Measurements from ENCODE around the gene ZNF493.

ZNF493 gene

DNA sequence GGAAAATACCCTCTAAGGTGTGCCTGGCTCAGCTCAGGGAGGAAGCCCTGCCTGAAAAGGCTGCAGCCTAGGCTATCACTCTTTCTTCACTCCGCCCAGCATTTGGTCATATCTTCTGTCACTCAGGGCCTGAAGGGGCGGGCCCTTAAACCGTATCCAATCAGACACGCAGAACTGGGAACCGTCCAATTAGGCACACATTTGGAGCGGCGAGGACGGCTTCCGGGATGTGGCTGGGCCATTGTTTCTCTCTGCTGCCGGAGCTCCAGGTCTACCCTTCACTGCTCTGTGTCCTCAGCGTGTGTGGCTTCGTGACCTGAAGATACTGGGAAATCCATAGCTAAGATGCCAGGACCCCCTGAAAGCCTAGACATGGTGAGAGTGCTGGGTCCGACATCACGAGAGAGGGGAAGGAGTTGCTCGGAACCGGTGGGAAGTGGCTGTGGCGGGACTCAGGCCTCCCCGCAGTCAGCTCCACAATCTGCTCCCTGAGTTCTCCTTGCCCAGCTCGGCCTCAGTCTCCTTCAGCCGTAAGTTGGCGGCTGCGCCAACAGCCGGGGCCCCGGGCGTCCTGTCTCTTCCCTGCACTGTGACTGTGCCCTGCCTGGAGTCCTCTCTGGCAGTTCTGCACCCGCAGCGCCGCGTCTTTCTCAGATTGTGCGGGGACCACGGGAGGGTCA is at the start of gene ZNF493:
ZNF493 (plus strand) TSS at position 241 of the 680 bp plus-strand sequence; CDS start at position 346, 105 bp downstream.
- peaks cover 44% of the 10 kb centered on the region for H3K36me3 Mint-ChIP-seq (ENCODE audit: low read depth)
- H3K27ac Mint-ChIP-seq, result peak within 1 kb of the TSS; percentile 88
- H3K4me1 Mint-ChIP-seq (ENCODE audit: low read depth), result peaks cover 36% of the 10 kb centered on the region
- no peaks in the 10 kb centered on the region for H3K27me3 Mint-ChIP-seq
- H3K4me3 Mint-ChIP-seq, result peak within 1 kb of the TSS; percentile 96
- peaks cover 17% of the 10 kb centered on the region for H3K9me3 Mint-ChIP-seq

DNA sequence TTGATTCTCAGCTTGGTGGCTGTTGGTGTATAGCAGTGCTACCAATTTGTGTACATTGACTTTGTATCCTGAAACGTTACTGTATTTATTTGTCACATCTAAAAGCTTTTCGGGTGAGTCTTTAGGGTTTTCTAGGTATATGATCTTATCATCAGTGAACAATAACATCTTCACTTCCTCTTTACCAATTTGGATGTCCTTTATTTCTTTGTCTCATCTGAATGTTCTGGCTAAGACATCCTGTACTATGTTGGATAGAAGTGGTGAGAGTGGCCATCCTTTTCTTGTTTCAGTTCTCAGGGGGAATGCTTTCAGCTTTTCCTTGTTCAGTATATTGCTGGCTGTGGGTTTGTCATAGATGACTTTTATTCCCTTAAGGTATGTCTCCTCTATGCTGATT is 44.1 kb upstream of the ZNF493 start:
- no peaks in the 10 kb centered on the region for H3K27me3 Mint-ChIP-seq
- no peak overlapping the region for H3K27ac Mint-ChIP-seq
- peaks cover 19% of the 10 kb centered on the region for H3K9me3 Mint-ChIP-seq
- no peak overlapping the region for H3K4me3 Mint-ChIP-seq
- H3K36me3 Mint-ChIP-seq (ENCODE audit: low read depth), result peaks cover 8% of the 10 kb centered on the region
- no peaks in the 10 kb centered on the region for H3K4me1 Mint-ChIP-seq (ENCODE audit: low read depth)

DNA sequence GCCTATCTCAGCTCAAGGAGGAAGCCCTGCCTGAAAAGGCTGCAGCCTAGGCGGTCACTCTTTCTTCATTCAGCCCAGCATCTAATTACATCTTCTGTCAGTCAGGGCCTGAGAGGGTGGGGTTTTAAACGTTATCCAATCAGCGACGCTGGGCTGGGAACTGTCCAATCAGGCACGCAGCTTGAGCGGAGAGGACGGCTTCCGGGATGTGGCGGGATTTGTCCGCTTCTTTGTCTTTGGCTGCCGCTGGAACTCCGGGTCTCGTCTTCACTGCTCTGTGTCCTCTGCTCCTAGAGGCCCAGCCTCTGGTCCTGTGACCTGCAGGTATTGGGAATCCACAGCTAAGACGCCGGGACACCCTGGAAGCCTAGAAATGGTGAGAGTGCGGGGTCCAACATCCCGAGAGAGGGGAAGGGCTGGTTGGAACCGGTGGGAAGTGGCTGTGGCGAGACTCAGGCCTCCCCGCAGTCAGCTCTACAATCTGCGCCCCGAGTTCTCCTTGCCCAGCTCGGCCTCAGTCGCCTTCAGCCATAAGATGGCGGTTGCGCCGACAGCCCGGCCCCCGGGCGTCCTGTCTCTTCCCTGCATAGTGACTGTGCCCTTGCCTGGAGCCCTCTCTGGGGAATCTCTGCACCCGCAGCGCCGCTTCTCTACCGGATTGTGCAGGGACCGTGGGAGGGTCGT is 38.0 kb upstream of the ZNF493 start, which contains the start of gene ZNF738:
ZNF738 (plus strand) TSS at position 233 of the 684 bp plus-strand sequence; CDS start at position 374, 141 bp downstream.
- Mint-ChIP-seq H3K9me3 (no peaks in the 10 kb centered on the region), H3K4me3 (peak within 1 kb of the TSS; percentile 98), H3K36me3 (ENCODE audit: low read depth) (peaks cover 32% of the 10 kb centered on the region), H3K27ac (peak within 1 kb of the TSS; percentile 95), H3K4me1 (ENCODE audit: low read depth) (peaks cover 8% of the 10 kb centered on the region), H3K27me3 (no peaks in the 10 kb centered on the region)

DNA sequence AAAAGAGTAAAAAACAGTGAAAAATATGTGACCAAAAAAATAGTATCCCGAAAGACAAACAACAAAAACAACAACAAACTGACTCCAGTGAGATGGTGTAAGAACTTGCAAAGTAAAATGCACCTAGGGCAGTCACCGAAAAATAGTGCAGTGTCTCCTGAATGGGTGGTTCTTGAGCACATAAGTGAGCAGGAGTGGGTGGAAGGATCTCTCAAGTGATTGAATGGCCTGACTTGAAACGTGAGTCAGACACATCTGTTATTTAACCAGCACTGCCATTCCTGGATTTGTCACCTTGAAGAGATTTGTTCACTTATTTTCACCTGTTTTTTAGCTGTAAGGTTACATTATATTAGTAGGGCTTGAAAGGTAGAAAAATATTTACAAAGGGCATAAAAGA is 34.6 kb upstream of the ZNF493 start:
- H3K4me1 Mint-ChIP-seq (ENCODE audit: low read depth), result peaks cover 8% of the 10 kb centered on the region
- no peak overlapping the region for H3K4me3 Mint-ChIP-seq
- peaks cover 63% of the 10 kb centered on the region for H3K36me3 Mint-ChIP-seq (ENCODE audit: low read depth)

DNA sequence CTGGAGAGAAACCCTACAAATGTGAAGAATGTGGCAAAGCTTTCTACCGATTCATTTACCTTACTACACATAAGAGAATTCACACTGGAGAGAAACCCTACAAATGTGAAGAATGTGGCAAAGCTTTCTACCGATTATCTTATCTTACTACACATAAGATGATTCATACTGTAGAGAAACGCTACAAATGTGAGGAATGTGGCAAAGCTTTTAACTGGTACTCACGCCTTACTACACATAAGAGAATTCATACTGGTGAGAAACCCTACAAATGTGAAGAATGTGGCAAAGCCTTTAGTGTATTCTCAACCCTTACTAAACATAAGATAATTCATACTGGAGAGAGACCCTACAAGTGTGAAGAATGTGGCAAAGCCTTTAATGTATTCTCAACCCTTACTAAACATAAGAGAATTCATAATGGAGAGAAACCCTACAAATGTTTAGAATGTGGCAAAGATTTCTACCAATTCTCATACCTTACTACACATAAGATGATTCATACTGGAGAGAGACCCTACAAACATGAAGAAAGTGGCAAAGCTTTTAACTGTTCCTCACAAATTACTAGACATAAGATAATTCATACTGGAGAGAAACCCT is 12.9 kb upstream of the ZNF493 start:
- Mint-ChIP-seq H3K4me3 (no peak overlapping the region), H3K36me3 (ENCODE audit: low read depth) (peaks cover 63% of the 10 kb centered on the region), H3K27me3 (no peaks in the 10 kb centered on the region), H3K4me1 (ENCODE audit: low read depth) (no peaks in the 10 kb centered on the region), H3K9me3 (peaks cover 49% of the 10 kb centered on the region), H3K27ac (no peak overlapping the region)

More for the DNA sequence above, 34.6 kb upstream of the ZNF493 start:
- Mint-ChIP-seq H3K27ac (no peak overlapping the region), H3K27me3 (no peaks in the 10 kb centered on the region), H3K9me3 (no peaks in the 10 kb centered on the region)

DNA sequence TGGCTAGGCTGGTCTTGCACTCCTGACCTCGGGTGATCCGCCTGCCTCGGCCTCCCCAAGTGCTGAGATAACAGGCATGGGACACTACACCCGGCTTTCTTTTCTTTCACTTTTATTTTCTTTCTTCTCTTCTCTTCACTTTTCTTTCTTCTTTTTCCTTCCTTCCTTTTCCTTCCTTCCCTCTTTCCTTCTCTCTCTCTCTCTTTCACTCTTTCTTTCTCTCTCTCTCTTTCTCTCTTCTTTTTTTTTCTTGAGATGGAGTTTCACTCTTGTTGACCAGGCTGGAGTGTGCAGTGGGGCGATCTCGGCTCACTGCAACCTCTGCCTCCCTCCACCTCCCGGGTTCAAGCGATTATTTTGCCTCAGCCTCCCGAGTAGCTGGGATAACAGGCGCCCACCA is 812 bp upstream of the ZNF493 start:
- Mint-ChIP-seq H3K36me3 (ENCODE audit: low read depth) (peaks cover 39% of the 10 kb centered on the region), H3K27ac (no peak overlapping the region), H3K9me3 (peaks cover 21% of the 10 kb centered on the region), H3K27me3 (no peaks in the 10 kb centered on the region), H3K4me1 (ENCODE audit: low read depth) (peaks cover 32% of the 10 kb centered on the region), H3K4me3 (no peak overlapping the region)

DNA sequence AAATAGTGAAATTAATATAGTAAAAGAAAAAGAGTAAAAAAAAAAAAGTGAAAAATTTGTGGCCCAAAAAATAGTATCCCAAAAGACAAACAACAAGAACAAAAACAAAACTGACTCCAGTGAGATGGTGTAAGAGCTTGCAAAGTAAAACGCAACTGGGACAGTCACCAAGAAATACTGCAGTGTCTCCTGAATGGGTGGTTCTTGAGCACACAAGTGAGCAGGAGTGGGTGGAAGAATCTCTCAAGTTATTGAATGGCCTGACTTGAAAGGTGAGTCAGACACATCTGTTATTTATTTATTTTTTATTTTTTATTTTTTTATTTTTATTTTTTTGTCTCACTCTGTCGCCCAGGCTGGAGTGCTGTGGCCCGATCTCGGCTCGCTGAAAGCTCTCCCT is 1.9 kb downstream of the ZNF493 start:
- H3K9me3 Mint-ChIP-seq, result peaks cover 13% of the 10 kb centered on the region
- no peak overlapping the region for H3K27ac Mint-ChIP-seq
- H3K4me1 Mint-ChIP-seq (ENCODE audit: low read depth), result peaks cover 47% of the 10 kb centered on the region
- H3K27me3 Mint-ChIP-seq, result no peaks in the 10 kb centered on the region
- peaks cover 55% of the 10 kb centered on the region for H3K36me3 Mint-ChIP-seq (ENCODE audit: low read depth)
- no peak overlapping the region for H3K4me3 Mint-ChIP-seq

DNA sequence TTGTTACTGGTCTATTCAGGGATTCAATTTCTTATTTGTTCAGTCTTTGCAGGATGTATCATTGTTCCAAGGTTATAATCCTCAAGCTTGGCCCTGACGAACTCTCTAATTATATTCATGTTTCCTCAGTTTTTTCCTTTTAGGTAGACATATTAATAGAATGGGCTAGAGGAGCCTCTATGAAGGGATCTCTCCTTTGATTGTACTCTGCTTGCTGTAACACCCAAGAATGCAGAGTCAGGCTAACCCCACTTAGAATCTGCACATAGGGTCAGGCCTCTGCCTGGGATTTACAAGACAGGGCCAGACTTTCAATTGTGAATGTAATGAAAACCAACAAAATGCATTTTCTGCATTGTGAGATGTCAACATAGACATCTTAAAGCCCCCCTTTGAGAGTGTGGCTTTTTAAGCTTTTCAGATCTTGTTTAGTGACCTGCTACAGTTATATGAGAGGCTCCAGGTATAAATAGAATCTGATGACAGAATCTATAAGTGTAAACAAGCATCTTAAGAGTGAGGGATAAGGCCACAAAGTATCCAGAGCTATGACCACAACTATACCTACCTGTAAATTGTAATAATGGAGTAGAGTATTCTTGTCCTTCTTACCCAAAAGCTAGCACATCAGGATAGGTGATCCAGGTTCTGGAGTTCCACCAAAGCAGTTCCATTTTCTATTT is 5.5 kb downstream of the ZNF493 start:
- Mint-ChIP-seq H3K36me3 (ENCODE audit: low read depth) (peaks cover 81% of the 10 kb centered on the region), H3K4me1 (ENCODE audit: low read depth) (peaks cover 41% of the 10 kb centered on the region), H3K27me3 (no peaks in the 10 kb centered on the region)

DNA sequence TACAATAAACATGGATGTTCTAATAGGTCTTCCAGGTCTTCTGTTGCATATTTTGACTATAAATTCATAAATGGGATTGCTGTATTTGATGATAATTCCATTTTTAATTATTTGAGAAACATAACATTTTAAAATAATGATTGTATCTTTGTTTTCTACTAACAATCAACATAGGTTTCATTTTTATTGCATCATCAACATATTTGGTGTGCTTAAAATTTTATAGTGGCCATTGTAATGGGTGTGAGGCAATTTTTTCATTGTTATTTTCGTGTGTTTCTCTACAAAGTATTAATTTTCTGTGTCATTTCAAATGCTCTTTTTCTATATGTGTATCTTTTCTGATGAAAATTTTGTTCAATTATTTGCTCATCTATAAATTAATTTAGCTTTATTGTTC is 13.2 kb downstream of the ZNF493 start:
- Mint-ChIP-seq H3K4me3 (no peak overlapping the region), H3K9me3 (peaks cover 38% of the 10 kb centered on the region)

More for the DNA sequence above, 5.5 kb downstream of the ZNF493 start:
- Mint-ChIP-seq H3K9me3 (peaks cover 16% of the 10 kb centered on the region), H3K4me3 (no peak overlapping the region), H3K27ac (no peak overlapping the region)

DNA sequence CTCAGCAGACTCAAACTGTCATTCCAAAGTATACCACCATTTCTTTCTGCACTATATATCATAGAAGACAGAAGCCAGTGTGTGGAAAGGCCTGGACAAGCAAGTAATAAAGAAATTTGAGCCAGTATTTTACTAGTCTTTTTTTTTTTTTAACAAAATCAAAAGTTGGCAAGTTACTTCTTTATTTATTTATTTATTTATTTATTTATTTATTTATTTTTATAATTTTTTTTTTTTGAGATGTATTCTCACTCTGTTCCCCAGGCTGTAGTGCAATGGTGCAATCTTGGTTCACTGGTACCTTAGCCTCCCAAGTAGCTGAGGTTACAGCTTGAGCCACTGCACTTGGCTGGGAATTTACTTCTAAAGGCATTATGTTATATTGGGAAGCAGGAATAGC is 25.3 kb downstream of the ZNF493 start:
- Mint-ChIP-seq H3K36me3 (ENCODE audit: low read depth) (peaks cover 81% of the 10 kb centered on the region), H3K4me3 (no peak overlapping the region), H3K27me3 (no peaks in the 10 kb centered on the region), H3K9me3 (peaks cover 57% of the 10 kb centered on the region), H3K4me1 (ENCODE audit: low read depth) (no peaks in the 10 kb centered on the region), H3K27ac (no peak overlapping the region)

More for the DNA sequence above, 13.2 kb downstream of the ZNF493 start:
- Mint-ChIP-seq H3K27ac (no peak overlapping the region), H3K4me1 (ENCODE audit: low read depth) (no peaks in the 10 kb centered on the region), H3K36me3 (ENCODE audit: low read depth) (peaks cover 94% of the 10 kb centered on the region), H3K27me3 (no peaks in the 10 kb centered on the region)

DNA sequence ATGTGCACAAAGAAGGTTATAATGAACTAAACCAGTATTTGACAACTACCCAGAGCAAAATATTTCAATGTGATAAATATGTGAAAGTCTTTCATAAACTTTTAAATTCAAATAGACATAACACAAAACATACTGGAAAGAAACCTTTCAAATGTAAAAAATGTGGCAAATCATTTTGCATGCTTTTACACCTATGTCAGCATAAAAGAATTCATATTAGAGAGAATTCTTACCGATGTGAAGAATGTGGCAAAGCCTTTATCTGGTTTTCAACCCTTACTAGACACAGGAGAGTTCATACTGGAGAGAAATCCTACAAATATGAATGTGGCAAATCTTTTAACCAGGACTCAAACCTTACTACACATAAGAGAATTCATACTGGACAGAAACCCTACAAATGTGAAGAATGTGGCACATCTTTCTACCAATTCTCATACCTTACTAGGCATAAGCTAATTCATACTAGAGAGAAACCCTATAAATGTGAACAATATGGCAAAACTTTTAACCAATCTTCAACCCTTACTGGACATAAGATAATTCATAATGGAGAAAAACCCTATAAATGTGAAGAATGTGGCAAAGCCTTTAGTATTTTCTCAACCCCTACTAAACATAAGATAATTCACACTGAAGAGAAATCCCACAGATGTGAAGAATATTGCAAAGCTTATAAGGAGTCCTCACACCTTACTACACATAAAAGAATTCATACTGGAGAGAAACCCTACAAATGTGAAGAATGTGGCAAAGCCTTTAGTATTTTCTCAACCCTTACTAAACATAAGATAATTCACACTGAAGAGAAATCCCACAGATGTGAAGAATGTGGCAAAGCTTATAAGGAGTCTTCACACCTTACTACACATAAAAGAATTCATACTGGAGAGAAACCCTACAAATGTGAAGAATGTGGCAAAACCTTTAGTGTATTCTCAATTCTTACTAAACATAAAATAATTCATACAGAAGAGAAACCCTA is 26.4 kb downstream of the ZNF493 start:
- H3K9me3 Mint-ChIP-seq, result peaks cover 49% of the 10 kb centered on the region
- no peak overlapping the region for H3K4me3 Mint-ChIP-seq
- no peak overlapping the region for H3K27ac Mint-ChIP-seq
- no peaks in the 10 kb centered on the region for H3K27me3 Mint-ChIP-seq
- no peaks in the 10 kb centered on the region for H3K4me1 Mint-ChIP-seq (ENCODE audit: low read depth)
- peaks cover 70% of the 10 kb centered on the region for H3K36me3 Mint-ChIP-seq (ENCODE audit: low read depth)

DNA sequence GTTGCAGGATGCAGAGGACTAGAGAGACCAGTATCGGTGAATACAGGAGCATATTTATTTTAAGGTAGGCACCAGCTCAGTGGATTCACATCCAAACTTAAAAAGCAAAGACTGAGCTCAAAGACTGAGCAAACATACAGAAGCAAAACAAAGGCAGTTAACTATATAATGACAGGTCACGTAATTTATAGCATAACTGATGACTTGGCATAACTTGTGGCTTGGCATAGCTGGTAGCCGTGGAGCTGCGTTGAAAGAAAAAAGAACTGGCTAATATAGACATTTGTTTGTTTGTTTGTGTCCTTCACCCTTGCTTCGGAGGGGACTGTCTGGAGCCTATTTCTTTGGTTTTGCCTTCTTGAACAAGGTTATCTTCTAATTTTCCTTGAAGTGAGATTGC is 33.7 kb downstream of the ZNF493 start:
- Mint-ChIP-seq H3K27me3 (no peaks in the 10 kb centered on the region), H3K4me1 (ENCODE audit: low read depth) (no peaks in the 10 kb centered on the region), H3K4me3 (no peak overlapping the region), H3K36me3 (ENCODE audit: low read depth) (peaks cover 17% of the 10 kb centered on the region), H3K27ac (no peak overlapping the region), H3K9me3 (peaks cover 37% of the 10 kb centered on the region)

DNA sequence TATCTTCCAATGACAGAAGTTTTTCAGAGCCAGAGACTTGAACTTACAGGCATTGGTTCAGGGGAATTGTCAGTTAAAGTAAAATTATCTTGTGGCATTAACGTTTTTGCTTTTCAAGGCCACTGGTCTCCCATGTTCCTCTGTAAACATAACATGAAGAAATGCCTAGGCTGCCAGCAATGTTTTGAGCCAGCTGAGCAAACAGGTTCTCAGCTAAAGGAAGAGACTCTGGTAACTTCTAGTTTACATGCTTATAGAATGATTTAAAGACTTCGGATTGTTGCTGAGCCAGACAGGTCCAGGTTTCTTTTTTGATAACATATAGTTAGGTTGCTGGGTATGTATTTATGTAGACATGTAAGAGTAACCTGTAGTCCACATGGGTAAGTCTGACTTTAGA is 35.7 kb downstream of the ZNF493 start:
- Mint-ChIP-seq H3K27me3 (no peaks in the 10 kb centered on the region), H3K4me3 (no peak overlapping the region), H3K36me3 (ENCODE audit: low read depth) (peaks cover 15% of the 10 kb centered on the region), H3K4me1 (ENCODE audit: low read depth) (no peaks in the 10 kb centered on the region), H3K27ac (no peak overlapping the region), H3K9me3 (peaks cover 41% of the 10 kb centered on the region)

DNA sequence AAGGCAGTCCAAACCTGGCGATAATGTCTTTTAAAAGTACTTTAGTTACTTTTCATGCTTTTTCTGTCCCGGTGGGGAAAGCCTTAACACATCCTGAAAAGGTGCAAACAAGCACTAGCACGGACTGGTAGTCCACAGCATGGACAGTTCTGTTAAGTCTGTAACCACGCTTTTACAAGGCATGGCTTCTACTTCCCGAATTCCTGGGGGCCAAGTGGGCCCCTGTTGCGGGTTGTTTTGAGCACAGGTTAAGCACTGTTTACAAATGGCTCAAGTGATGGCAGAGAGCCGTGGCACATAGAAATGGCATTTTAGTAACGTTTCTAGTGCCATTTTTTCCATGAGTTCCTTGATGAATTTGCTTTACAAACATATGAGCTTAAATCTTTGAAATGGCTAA is 37.6 kb downstream of the ZNF493 start:
- peaks cover 16% of the 10 kb centered on the region for H3K36me3 Mint-ChIP-seq (ENCODE audit: low read depth)
- H3K9me3 Mint-ChIP-seq, result peaks cover 49% of the 10 kb centered on the region
- no peak overlapping the region for H3K27ac Mint-ChIP-seq
- no peak overlapping the region for H3K4me3 Mint-ChIP-seq
- no peaks in the 10 kb centered on the region for H3K27me3 Mint-ChIP-seq
- H3K4me1 Mint-ChIP-seq (ENCODE audit: low read depth), result no peaks in the 10 kb centered on the region

Data from stimulated activated naive CD8-positive, alpha-beta T cell treated with anti-CD3 and anti-CD28 coated beads, Interleukin-15, Interleukin-2, amounts not matched to agents 100 ng/mL and 50 ng/mL, for 24 hours (primary cell).